SK-N-SH (cell line): ENCODE data around the gene SHROOM3. TPM values are rescaled to one million over a fixed set of nuclear protein-coding genes. Genes with fewer than 3 reads are reported as not detected.

Experiments
- CTCF ChIA-PET: fragments of 300-600, 350-600 bp; formaldehyde crosslinking; extraction: SDS; loops from one replicate; lab custom pipeline; 2021; lab: Yijun Ruan, JAX
- POLR2A ChIA-PET: fragments of 350-600 bp; sonication (Branson Sonifier 250); formaldehyde crosslinking; extraction: SDS; loops from one replicate; lab custom pipeline; 2020; ENCODE audit warnings: antibody characterized with exemption, inconsistent platforms; lab: Yijun Ruan, JAX
- DNase-seq: peaks from one replicate; pipeline ENCODE4 v3.0.0; 2012
- H2AFZ ChIP-seq: fragments of 200-600 bp; sonication (generic); 2 replicates; pipeline ENCODE4 v1.8.1; 2016; ENCODE audit warnings: antibody characterized with exemption, mild to moderate bottlenecking, low read depth
- H3F3A ChIP-seq: fragments of 200-600 bp; sonication (generic); replicated peaks from 2 replicates; pipeline ENCODE3; 2016; ENCODE audit warnings: antibody characterized with exemption, mild to moderate bottlenecking; ENCODE audit not compliant: insufficient read depth
- H3K27ac ChIP-seq, 2 experiments: fragments of 200-500 bp in 1 of 2; fragments of 200-600 bp in 1 of 2; sonication (Bioruptor generic) in 1 of 2; sonication (generic), shearing (Covaris generic) in 1 of 2; 2 replicates each; pipeline versions ENCODE4 v1.5.1 to v1.6.1; 2014 to 2016; ENCODE audit warnings: low read depth in 2 of 2, inconsistent platforms in 1 of 2, low read length in 1 of 2, mild to moderate bottlenecking in 1 of 2, mixed read lengths in 1 of 2
- H3K27me3 ChIP-seq: fragments of 200-600 bp; sonication (generic), shearing (Covaris generic); 2 replicates; pipeline ENCODE4 v1.6.1; 2016; ENCODE audit warnings: mixed run types; ENCODE audit not compliant: insufficient read depth
- H3K36me3 ChIP-seq, 2 experiments: fragments of 200-500 bp in 1 of 2; fragments of 200-600 bp in 1 of 2; sonication (Bioruptor generic) in 1 of 2; sonication (generic) in 1 of 2; replicated peaks in 1 of 2; 2 replicates each; pipeline versions ENCODE3 to v1.5.1; 2014 to 2016; ENCODE audit warnings: low read length in 1 of 2, mild to moderate bottlenecking in 1 of 2; ENCODE audit not compliant: insufficient read depth in 2 of 2, control insufficient read depth in 1 of 2
- H3K4me1 ChIP-seq, 2 experiments: fragments of 200-500 bp in 1 of 2; fragments of 200-600 bp in 1 of 2; sonication (Bioruptor generic) in 1 of 2; sonication (generic), shearing (Covaris generic) in 1 of 2; 2 replicates each; pipeline versions ENCODE4 v1.5.1 to v1.6.1; 2014 to 2016; ENCODE audit warnings: low read depth in 1 of 2, low read length in 1 of 2, mixed run types in 1 of 2; ENCODE audit not compliant: insufficient read depth in 2 of 2, control insufficient read depth in 1 of 2
- H3K4me2 ChIP-seq: fragments of 200-600 bp; sonication (generic), shearing (Covaris generic); 2 replicates; pipeline ENCODE4 v1.6.1; 2017; ENCODE audit warnings: mixed run types
- H3K4me3 ChIP-seq, 2 experiments: fragments of 200-500 bp in 1 of 2; fragments of 200-600 bp in 1 of 2; sonication (Bioruptor generic) in 1 of 2; sonication (generic), shearing (Covaris generic) in 1 of 2; 2 replicates each; pipeline versions ENCODE4 v1.5.1 to v1.8.1; 2014 to 2016; ENCODE audit warnings: low read depth in 2 of 2, inconsistent platforms in 1 of 2, low read length in 1 of 2, mild to moderate bottlenecking in 1 of 2, mixed read lengths in 1 of 2, moderate library complexity in 1 of 2
- H3K79me2 ChIP-seq: fragments of 200-600 bp; sonication (generic); 2 replicates; pipeline ENCODE4 v1.8.1; 2017; ENCODE audit warnings: mild to moderate bottlenecking; ENCODE audit not compliant: insufficient read depth
- H3K9ac ChIP-seq: fragments of 200-600 bp; sonication (generic); 2 replicates; pipeline ENCODE4 v1.6.1; 2017; ENCODE audit warnings: mixed run types
- H3K9me2 ChIP-seq: fragments of 200-600 bp; sonication (generic); 2 replicates; pipeline ENCODE4 v1.6.1; 2017; ENCODE audit warnings: mixed run types
- H3K9me3 ChIP-seq: fragments of 200-600 bp; sonication (generic); 2 replicates; pipeline ENCODE4 v1.6.1; 2017; ENCODE audit warnings: mixed run types, mild to moderate bottlenecking, moderate library complexity
- H4K20me1 ChIP-seq: fragments of 200-600 bp; sonication (generic); 2 replicates; pipeline ENCODE4 v1.6.1; 2017; ENCODE audit warnings: mild to moderate bottlenecking, mixed run types; ENCODE audit not compliant: insufficient read depth
- EP300 ChIP-seq, 2 experiments: IDR thresholded peaks; 2 replicates each; pipeline versions ENCODE4 v1.4.0 to v1.6.1; 2012; ENCODE audit warnings: borderline replicate concordance in 1 of 2, low read depth in 1 of 2, low read length in 1 of 2
- EZH2phosphoT487 ChIP-seq: fragments of 200-600 bp; sonication (generic); IDR thresholded peaks from 2 replicates; pipeline ENCODE4 v1.6.1; 2017; ENCODE audit warnings: low read depth, mixed run types, mild to moderate bottlenecking, antibody characterized with exemption, moderate library complexity, borderline replicate concordance
- FOSL2 ChIP-seq: IDR thresholded peaks from 2 replicates; pipeline ENCODE4 v1.4.0; 2012; ENCODE audit warnings: low read depth, mild to moderate bottlenecking, moderate library complexity, borderline replicate concordance
- FOXM1 ChIP-seq: IDR thresholded peaks from 2 replicates; pipeline ENCODE4 v1.4.0; 2012; ENCODE audit warnings: low read depth, mild to moderate bottlenecking
- GABPA ChIP-seq: IDR thresholded peaks from 2 replicates; pipeline ENCODE4 v1.4.0; 2012; ENCODE audit warnings: low read depth, mild to moderate bottlenecking
- GATA2 ChIP-seq: sonication (generic); formaldehyde crosslinking; IDR thresholded peaks from 2 replicates; pipeline ENCODE4 v1.5.0; 2020; ENCODE audit warnings: mild to moderate bottlenecking, missing genetic modification reagents
- NRF1 ChIP-seq: IDR thresholded peaks from 2 replicates; pipeline ENCODE4 v1.6.1; 2012; ENCODE audit warnings: low read depth, mild to moderate bottlenecking, low read length
- SIN3A ChIP-seq: IDR thresholded peaks from 2 replicates; pipeline ENCODE4 v1.6.1; 2012; ENCODE audit warnings: low read depth, mild to moderate bottlenecking, low read length, moderate library complexity, borderline replicate concordance
- SMC3 ChIP-seq: IDR thresholded peaks from 2 replicates; pipeline ENCODE4 v1.6.1; 2012; ENCODE audit warnings: low read depth, low read length, improper control_type of control experiment
- USF2 ChIP-seq: fragments of 150-350 bp; IDR thresholded peaks from 2 replicates; pipeline ENCODE4 v1.6.1; 2017; ENCODE audit warnings: antibody characterized with exemption, low read length, low read depth, borderline replicate concordance
- YY1 ChIP-seq: IDR thresholded peaks from 2 replicates; pipeline ENCODE4 v1.4.0; 2012; ENCODE audit warnings: low read depth, mild to moderate bottlenecking
- ZBTB33 ChIP-seq: IDR thresholded peaks from 2 replicates; pipeline ENCODE4 v1.4.0; 2012; ENCODE audit warnings: low read depth, borderline replicate concordance
- whole genome bisulfite sequencing: methylation state at CpG from one replicate; pipeline ENCODE4 v1.1.6; 2017; ENCODE audit warnings: low lambda C conversion rate; 5-methylcytosine and 5-hydroxymethylcytosine counted together
- polyA plus RNA-seq, 3 experiments: library from polyadenylated mRNA; depleted of rRNA; stranded (reverse); fragments of >200 nt; gene quantifications; 2 replicates each; pipeline ENCODE4 v1.2.3, GENCODE V29; 2012
- TF ChIP-seq, protein P1 (sequence below): IDR thresholded peaks from 2 replicates; pipeline ENCODE4 v1.4.0; 2012; ENCODE audit warnings: low read depth
- TF ChIP-seq, protein P2 (sequence below): fragments of 200-600 bp; sonication (generic); IDR thresholded peaks from 2 replicates; pipeline ENCODE4 v1.6.1; 2017; ENCODE audit warnings: antibody characterized with exemption, mild to moderate bottlenecking, moderate library complexity
- TF ChIP-seq, protein P3 (sequence below): IDR thresholded peaks from 2 replicates; pipeline ENCODE4 v1.6.1; 2012; ENCODE audit warnings: mild to moderate bottlenecking, low read depth, low read length, moderate library complexity

Gene SHROOM3
- polyA plus RNA-seq, 1 of the 3 experiments (the other 2 are of a cell fraction) = 4.3 TPM

GRCh38 chr4:76388160-76388908 is 46.7 kb upstream of the SHROOM3 start:
- POLR2A ChIA-PET = no interaction called here
- no peak overlapping the region for H2AFZ ChIP-seq

DNA sequence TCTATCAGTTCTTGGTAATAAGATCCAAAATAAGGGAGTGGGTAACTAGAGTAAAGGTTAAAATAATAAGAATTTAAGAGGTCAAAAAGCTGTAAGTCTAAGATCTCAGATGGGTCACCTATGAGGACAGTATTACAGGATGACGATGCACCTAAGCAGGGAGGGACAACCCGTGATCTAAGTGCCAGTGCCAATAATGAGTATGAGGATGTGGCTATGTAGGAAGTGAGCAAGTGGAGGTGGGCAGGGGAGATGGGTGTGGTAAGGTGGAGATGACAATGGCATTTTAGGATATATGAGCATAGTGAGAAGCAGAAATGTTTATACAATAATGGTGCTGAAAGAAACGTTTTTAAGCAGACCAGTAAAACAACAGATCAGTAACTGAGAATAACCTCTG is 33.4 kb upstream of the SHROOM3 start:
- no peak for DNase-seq
- H3K9ac ChIP-seq = no peak overlapping the region
- H4K20me1 ChIP-seq = no peaks in the 10 kb centered on the region
- no peaks in the 10 kb centered on the region for H3K4me1 ChIP-seq
- WGBS = 41% methylated on average over 3 of the region's 3 CpGs
- peaks cover 13% of the 10 kb centered on the region; the same call in 1 of the 2 replicates for H3K27me3 ChIP-seq
- H3K4me2 ChIP-seq = no peak overlapping the region
- no peaks in the 10 kb centered on the region for H3K9me2 ChIP-seq
- no peaks in the 10 kb centered on the region for H3K79me2 ChIP-seq
- no peak overlapping the region for H2AFZ ChIP-seq
- ChIA-PET CTCF (interaction anchor here (1.9 kb wide), 1 partner anchor 24 kb away, joined by 4 read pairs; no protein-coding TSS in a partner anchor), POLR2A (no interaction called here)
- H3K27ac ChIP-seq = no peak overlapping the region
- no peak overlapping the region for H3K4me3 ChIP-seq
- no peaks in the 10 kb centered on the region for H3K36me3 ChIP-seq
- no peaks in the 10 kb centered on the region for H3F3A ChIP-seq
- H3K9me3 ChIP-seq = no peaks in the 10 kb centered on the region
- TF ChIP-seq SMC3 (no peak), FOXM1 (no peak), GABPA (no peak), NRF1 (no peak), SIN3A (no peak), GATA2 (CRISPR knock-in tag) (no peak), EZH2phosphoT487 (no peak), ZBTB33 (no peak), FOSL2 (no peak), USF2 (no peak), YY1 (no peak)
- TF ChIP-seq, protein P1, sequence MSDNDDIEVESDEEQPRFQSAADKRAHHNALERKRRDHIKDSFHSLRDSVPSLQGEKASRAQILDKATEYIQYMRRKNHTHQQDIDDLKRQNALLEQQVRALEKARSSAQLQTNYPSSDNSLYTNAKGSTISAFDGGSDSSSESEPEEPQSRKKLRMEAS = no peak
- TF ChIP-seq, protein P2, sequence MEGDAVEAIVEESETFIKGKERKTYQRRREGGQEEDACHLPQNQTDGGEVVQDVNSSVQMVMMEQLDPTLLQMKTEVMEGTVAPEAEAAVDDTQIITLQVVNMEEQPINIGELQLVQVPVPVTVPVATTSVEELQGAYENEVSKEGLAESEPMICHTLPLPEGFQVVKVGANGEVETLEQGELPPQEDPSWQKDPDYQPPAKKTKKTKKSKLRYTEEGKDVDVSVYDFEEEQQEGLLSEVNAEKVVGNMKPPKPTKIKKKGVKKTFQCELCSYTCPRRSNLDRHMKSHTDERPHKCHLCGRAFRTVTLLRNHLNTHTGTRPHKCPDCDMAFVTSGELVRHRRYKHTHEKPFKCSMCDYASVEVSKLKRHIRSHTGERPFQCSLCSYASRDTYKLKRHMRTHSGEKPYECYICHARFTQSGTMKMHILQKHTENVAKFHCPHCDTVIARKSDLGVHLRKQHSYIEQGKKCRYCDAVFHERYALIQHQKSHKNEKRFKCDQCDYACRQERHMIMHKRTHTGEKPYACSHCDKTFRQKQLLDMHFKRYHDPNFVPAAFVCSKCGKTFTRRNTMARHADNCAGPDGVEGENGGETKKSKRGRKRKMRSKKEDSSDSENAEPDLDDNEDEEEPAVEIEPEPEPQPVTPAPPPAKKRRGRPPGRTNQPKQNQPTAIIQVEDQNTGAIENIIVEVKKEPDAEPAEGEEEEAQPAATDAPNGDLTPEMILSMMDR = no peak

More at GRCh38 chr4:76388160-76388908, 46.7 kb upstream of the SHROOM3 start:
- peaks cover 10% of the 10 kb centered on the region for H3K9me3 ChIP-seq
- CTCF ChIA-PET = interaction anchor here (1.4 to 2.2 kb wide), 2 partner anchors 10 to 209 kb away, joined by 7 to 9 read pairs; no protein-coding TSS in a partner anchor
- no peaks in the 10 kb centered on the region for H4K20me1 ChIP-seq
- H3K4me1 ChIP-seq = no peaks in the 10 kb centered on the region
- TF ChIP-seq EP300 (IDR thresholded peaks at IDR 0.05; ENCODE audit: borderline replicate concordance in 1 of 2, low read depth in 1 of 2, low read length in 1 of 2) = no peak
- TF ChIP-seq NRF1 = no peak
- no peak for TF ChIP-seq FOSL2
- TF ChIP-seq, protein P3, sequence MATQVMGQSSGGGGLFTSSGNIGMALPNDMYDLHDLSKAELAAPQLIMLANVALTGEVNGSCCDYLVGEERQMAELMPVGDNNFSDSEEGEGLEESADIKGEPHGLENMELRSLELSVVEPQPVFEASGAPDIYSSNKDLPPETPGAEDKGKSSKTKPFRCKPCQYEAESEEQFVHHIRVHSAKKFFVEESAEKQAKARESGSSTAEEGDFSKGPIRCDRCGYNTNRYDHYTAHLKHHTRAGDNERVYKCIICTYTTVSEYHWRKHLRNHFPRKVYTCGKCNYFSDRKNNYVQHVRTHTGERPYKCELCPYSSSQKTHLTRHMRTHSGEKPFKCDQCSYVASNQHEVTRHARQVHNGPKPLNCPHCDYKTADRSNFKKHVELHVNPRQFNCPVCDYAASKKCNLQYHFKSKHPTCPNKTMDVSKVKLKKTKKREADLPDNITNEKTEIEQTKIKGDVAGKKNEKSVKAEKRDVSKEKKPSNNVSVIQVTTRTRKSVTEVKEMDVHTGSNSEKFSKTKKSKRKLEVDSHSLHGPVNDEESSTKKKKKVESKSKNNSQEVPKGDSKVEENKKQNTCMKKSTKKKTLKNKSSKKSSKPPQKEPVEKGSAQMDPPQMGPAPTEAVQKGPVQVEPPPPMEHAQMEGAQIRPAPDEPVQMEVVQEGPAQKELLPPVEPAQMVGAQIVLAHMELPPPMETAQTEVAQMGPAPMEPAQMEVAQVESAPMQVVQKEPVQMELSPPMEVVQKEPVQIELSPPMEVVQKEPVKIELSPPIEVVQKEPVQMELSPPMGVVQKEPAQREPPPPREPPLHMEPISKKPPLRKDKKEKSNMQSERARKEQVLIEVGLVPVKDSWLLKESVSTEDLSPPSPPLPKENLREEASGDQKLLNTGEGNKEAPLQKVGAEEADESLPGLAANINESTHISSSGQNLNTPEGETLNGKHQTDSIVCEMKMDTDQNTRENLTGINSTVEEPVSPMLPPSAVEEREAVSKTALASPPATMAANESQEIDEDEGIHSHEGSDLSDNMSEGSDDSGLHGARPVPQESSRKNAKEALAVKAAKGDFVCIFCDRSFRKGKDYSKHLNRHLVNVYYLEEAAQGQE = 0 out of 2 replicates have a peak, but pooled peaks have one; percentile 10
- no peaks in the 10 kb centered on the region for H3K79me2 ChIP-seq
- H3K27ac ChIP-seq = no peak overlapping the region
- no peaks in the 10 kb centered on the region for H3K36me3 ChIP-seq
- DNase-seq = no peak
- H3K27me3 ChIP-seq = no peaks in the 10 kb centered on the region
- H3F3A ChIP-seq = no peaks in the 10 kb centered on the region
- WGBS = 47% methylated on average over 3 of the region's 3 CpGs
- H3K4me3 ChIP-seq = no peak overlapping the region
- no peak overlapping the region for H3K4me2 ChIP-seq
- no peaks in the 10 kb centered on the region for H3K9me2 ChIP-seq
- no peak overlapping the region for H3K9ac ChIP-seq
